Gastrocnemius medialis (tissue), 4 donors: ENCODE measurements around the gene SH3RF1.

Source experiments
- CTCF ChIP-seq, 5 experiments: fragments of 450-650 bp in 3 of 5; fragments of 200-600 bp in 2 of 5; sonication (generic) in 2 of 5; IDR thresholded peaks in 4 of 5; conservative IDR thresholded peaks in 1 of 5; 1 replicate in 4 of 5; 2 replicates in 1 of 5; pipeline ENCODE4 v1.5.1; 2016 to 2019; ENCODE audit warnings: antibody characterized with exemption in 5 of 5, mild to moderate bottlenecking in 3 of 5, moderate library complexity in 3 of 5
- POLR2A ChIP-seq, 2 donors: fragments of 450-650 bp; IDR thresholded peaks; one replicate each; pipeline ENCODE4 v1.6.1; 2017; ENCODE audit warnings: antibody characterized with exemption in 2 of 2, mild to moderate bottlenecking in 2 of 2, moderate library complexity in 2 of 2

- TF ChIP-seq CTCF (IDR thresholded peaks at IDR 0.05 in 4 of 5, conservative IDR thresholded peaks at IDR 0.05 in 1 of 5) (no peak), POLR2A (IDR thresholded peaks at IDR 0.05) (no peak)
Observed at GRCh38 chr4:169060391-169061091, 210.2 kb downstream of the SH3RF1 start.
